ENCODE data around the gene HCRTR2. TPM values are rescaled to one million over a fixed set of nuclear protein-coding genes. Genes with fewer than 3 reads are reported as not detected.

The HCRTR2 gene
- polyA plus RNA-seq, 6 donors from 2014 or later, result not detected

DNA sequence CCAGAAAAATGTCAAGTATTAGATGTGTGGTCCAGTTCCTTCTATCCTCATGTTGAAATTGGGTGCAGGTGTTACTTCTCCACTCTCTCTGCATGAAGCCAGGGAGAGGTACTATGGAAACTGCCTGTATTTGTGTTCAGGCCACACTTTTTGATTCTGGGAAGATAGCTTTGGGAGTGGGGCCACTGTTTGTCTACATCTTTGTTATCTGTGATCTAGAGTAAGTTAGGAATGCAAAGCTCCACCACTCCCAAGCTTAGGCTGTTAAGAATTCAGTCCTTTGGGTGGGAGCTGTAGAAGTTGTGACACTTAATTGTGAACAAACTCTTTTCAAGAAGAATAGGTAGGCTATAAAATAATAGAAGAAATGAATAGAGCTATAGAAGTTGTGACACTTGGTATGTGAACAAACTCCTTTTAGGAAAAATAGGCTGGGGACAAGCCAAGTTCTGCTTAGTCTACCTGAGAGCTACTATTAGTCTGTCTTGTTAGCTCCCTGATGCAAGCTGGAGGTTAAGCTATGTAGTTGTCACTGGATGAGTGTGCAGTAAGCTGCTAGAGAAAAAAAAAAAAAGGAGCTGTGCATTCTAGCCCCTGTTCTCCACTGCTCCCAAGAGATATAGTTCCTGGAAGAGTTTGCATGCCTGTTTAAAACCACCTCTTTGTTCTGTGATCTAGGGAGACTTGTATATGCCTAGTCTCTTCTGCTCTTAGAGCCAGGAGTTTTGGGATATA is 145.8 kb downstream of the HCRTR2 start:
- no peak for ATAC-seq (ENCODE audit: low read depth in 2 of 2)
- no peaks in the 10 kb centered on the region for H3K4me1 Mint-ChIP-seq

DNA sequence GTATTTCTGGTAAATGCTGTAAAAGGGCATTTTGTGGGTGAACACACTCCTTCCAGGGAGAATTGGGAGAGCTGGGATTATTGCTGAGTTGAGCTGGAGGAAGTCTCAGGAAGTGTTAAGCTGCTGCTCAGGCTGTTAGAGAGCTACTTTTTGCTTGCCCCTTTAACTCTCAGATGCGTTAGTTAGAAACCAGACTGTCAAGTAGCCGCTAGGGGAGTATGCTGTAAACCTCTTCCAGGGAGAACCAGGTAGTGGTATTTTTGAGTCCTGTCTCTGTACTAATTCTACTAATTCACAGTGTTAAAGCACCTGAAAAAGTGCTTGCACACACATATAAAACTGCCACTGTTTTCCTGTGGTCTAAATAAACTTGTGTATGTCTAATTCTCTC is 146.4 kb downstream of the HCRTR2 start:
- ATAC-seq (ENCODE audit: low read depth in 2 of 2), result no peak

More for the DNA sequence above, 145.8 kb downstream of the HCRTR2 start:
- Mint-ChIP-seq H3K4me3 (no peak overlapping the region), H3K9me3 (peaks cover 3 to 18% (median 7%) of the 10 kb centered on the region in 7 donors), H3K27me3 (no peaks in the 10 kb centered on the region), H3K36me3 (no peaks in the 10 kb centered on the region), H3K27ac (no peak overlapping the region)
- no peak for DNase-seq

DNA sequence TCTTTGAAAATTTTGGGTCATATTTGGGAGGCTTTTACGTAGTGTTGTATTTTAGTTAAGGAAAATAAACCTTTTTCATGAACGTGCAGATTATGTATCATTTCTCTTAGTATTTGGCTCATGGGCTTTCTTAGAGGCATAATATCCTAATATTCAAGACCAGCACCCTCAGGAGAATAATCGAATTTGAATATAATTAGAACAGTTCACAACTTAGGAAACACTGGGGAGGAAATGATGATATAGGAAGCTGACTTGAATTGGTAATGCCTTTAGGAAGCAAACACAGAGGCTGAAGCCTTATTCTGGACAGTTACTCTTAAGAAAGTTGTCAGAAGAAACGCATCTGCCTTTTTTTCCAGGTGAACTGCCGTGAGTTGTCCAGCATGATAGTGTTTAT is 152.9 kb downstream of the HCRTR2 start, which contains the start of gene GFRAL:
Gene GFRAL (plus strand): TSS at position 301 of the 400 bp plus-strand sequence. CDS start 86 bp downstream, at position 387.
- peaks cover 0 to 4% (median 0%) of the 10 kb centered on the region in 7 donors for H3K9me3 Mint-ChIP-seq
- no peak within 1 kb of the TSS for H3K4me3 Mint-ChIP-seq
- H3K27me3 Mint-ChIP-seq, result no peaks in the 10 kb centered on the region
- no peaks in the 10 kb centered on the region for H3K36me3 Mint-ChIP-seq
- DNase-seq (no peak), ATAC-seq (ENCODE audit: low read depth in 2 of 2) (no peak)
- H3K4me1 Mint-ChIP-seq, result no peaks in the 10 kb centered on the region
- no peak within 1 kb of the TSS for H3K27ac Mint-ChIP-seq

More for the DNA sequence above, 146.4 kb downstream of the HCRTR2 start:
- peaks cover 3 to 18% (median 8%) of the 10 kb centered on the region in 7 donors for H3K9me3 Mint-ChIP-seq
- no peaks in the 10 kb centered on the region for H3K36me3 Mint-ChIP-seq
- H3K27ac Mint-ChIP-seq, result no peak overlapping the region
- no peaks in the 10 kb centered on the region for H3K27me3 Mint-ChIP-seq
- no peak for DNase-seq
- H3K4me3 Mint-ChIP-seq, result no peak overlapping the region
- H3K4me1 Mint-ChIP-seq, result no peaks in the 10 kb centered on the region

Other genes with a start within 250 kb of the HCRTR2 start
- gene GFRAL, start 153.0 kb downstream of the HCRTR2 start, polyA plus RNA-seq (ENCODE audit: low read depth in 6 of 6), result not detected